Measurements from ENCODE around the gene CTU1.

CTU1 gene

GRCh38 chr19:51108805-51109146 lies 567 bp upstream of the CTU1 start:
- CTCF ChIA-PET, result interaction anchor here (0.6 to 1.8 kb wide), 3 partner anchors 13 to 554 kb away, joined by 3 to 12 read pairs (median 4); no protein-coding TSS in a partner anchor
- H3K36me3 ChIP-seq (ENCODE audit: control insufficient read depth in 2 of 2, insufficient read depth in 1 of 2, low read length in 2 of 2), result peaks cover 3 to 14% of the 10 kb centered on the region in 2 experiments; a peak in 2 of 3 replicates
- peak overlapping the region; percentile 59 for H3K4me3 ChIP-seq (ENCODE audit: low read depth, low read length)
- H3K27ac ChIP-seq (ENCODE audit: extremely low read depth, low read depth, low read length), result no peak overlapping the region
- H3K9me3 ChIP-seq (ENCODE audit: control insufficient read depth, insufficient read depth, low read depth, low read length), result no peaks in the 10 kb centered on the region
- TF ChIP-seq ZBTB26 (tag by site-specific recombination; optimal IDR thresholded peaks at IDR 0.05) (peak; percentile 60), ZBTB20 (tag by site-specific recombination; IDR thresholded peaks at IDR 0.05) (no peak), ZNF132 (tag by site-specific recombination; IDR thresholded peaks at IDR 0.05; ENCODE audit: borderline replicate concordance) (no peak), ZFP69B (tag by site-specific recombination; IDR thresholded peaks at IDR 0.05) (0 out of 2 replicates have a peak, but pooled peaks have one; percentile 0)
- no peaks in the 10 kb centered on the region for H3K4me1 ChIP-seq (ENCODE audit: control insufficient read depth, insufficient read depth, low read length)
- POLR2A ChIA-PET, result interaction anchor here (0.6 to 0.8 kb wide), 3 partner anchors 22 to 304 kb away, joined by 3 read pairs; no protein-coding TSS in a partner anchor

- Histone ChIP-seq H3K9me3 (ENCODE audit: control insufficient read depth, insufficient read depth, low read depth, low read length) (no peaks in the 10 kb centered on the region), H3K4me1 (ENCODE audit: control insufficient read depth, insufficient read depth, low read length) (no peaks in the 10 kb centered on the region), H3K4me3 (ENCODE audit: low read depth, low read length) (peak overlapping the region; percentile 88), H3K27ac (ENCODE audit: extremely low read depth, low read depth, low read length) (no peak overlapping the region; the same call in 1 of the 2 replicates), H3K36me3 (ENCODE audit: control insufficient read depth in 2 of 2, insufficient read depth in 1 of 2, low read length in 2 of 2) (peaks cover 15 to 24% of the 10 kb centered on the region in 2 experiments)
- TF ChIP-seq ZNF623 (tag by site-specific recombination; IDR thresholded peaks at IDR 0.05), result 0 out of 2 replicates have a peak, but pooled peaks have one; percentile 5
- TF ChIP-seq ZBTB20 (tag by site-specific recombination; IDR thresholded peaks at IDR 0.05), result 0 out of 2 replicates have a peak, but pooled peaks have one; percentile 25
- no peak for TF ChIP-seq ZNF280C (tag by site-specific recombination; IDR thresholded peaks at IDR 0.05)
- 0 out of 2 replicates have a peak, but pooled peaks have one; percentile 10 for TF ChIP-seq CTCF (tag by site-specific recombination; IDR thresholded peaks at IDR 0.05)
- ChIA-PET POLR2A (no interaction called here), CTCF (interaction anchor here (0.6 to 1.8 kb wide), 3 partner anchors 10 to 1043 kb away, joined by 3 to 12 read pairs (median 3); no protein-coding TSS in a partner anchor)
Measured at GRCh38 chr19:51107406-51108065, 673 bp downstream of the CTU1 start.

GRCh38 chr19:51103926-51104341 lies 4.3 kb downstream of the CTU1 start:
- H3K4me3 ChIP-seq (ENCODE audit: low read depth, low read length), result no peak overlapping the region
- no peak overlapping the region for H3K27ac ChIP-seq (ENCODE audit: extremely low read depth, low read depth, low read length)
- H3K4me1 ChIP-seq (ENCODE audit: control insufficient read depth, insufficient read depth, low read length), result 0 out of 2 replicates have a peak, but pooled peaks cover 2% of the 10 kb centered on the region
- CTCF ChIA-PET, result no interaction called here
- POLR2A ChIA-PET, result no interaction called here
- H3K36me3 ChIP-seq (ENCODE audit: control insufficient read depth in 2 of 2, insufficient read depth in 1 of 2, low read length in 2 of 2), result peaks cover 25 to 49% of the 10 kb centered on the region in 2 experiments
- H3K9me3 ChIP-seq (ENCODE audit: control insufficient read depth, insufficient read depth, low read depth, low read length), result no peaks in the 10 kb centered on the region
- TF ChIP-seq ZNF776 (tag by site-specific recombination; IDR thresholded peaks at IDR 0.05; ENCODE audit: borderline replicate concordance), result no peak
- no peak for TF ChIP-seq ZNF544 (tag by site-specific recombination; IDR thresholded peaks at IDR 0.05)
- TF ChIP-seq ZNF639 (tag by site-specific recombination; IDR thresholded peaks at IDR 0.05), result no peak
